ENCODE data around the gene WDR33. TPM values are rescaled to one million over a fixed set of nuclear protein-coding genes. Genes with fewer than 3 reads are reported as not detected.

The WDR33 gene
- total RNA-seq, 1 donor from 2014 or later, result 27.0 TPM

DNA sequence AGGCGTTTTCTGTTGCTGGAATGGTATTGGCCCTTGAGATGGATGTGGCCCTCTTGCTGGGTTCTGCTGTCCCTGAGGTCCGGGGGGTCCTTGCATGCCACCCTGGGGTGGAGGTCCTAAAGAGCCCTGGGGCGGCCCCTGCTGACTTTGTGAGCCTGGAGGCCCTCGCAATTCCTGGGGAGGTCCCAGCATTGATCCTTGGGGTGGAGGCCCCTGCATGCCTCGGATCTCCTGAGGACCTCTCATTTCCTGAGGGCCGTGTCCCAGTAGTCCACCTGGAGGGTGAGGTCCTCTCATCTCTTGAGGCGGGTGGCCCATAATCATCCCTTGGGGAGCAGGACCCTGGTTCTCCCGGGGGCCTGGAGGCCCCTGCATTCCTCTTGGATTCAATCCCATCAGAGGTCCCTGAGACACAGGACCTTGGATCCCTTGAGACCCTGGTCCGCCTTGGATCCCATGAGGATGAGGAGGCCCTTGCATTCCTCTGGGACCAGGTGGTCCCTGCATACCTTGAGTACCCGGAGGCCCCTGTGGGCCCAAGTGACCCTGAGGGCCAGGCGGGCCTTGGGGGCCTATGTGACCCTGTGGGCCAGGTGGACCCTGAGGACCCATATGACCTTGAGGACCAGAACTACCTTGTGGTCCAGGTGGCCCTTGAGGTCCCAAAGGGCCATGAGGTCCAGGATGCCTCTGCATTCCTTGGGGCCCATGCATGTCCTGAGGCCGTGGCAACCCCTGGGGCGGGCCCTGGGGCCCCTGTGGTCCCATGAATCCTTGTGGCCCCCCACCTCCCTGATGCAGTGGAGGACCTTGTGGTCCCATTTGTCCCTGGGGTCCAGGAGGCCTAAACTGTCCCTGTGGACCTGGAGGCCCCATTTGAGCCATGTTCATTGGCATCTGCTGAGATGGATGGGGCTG, 91.4 kb downstream of the WDR33 start:
- no peak for DNase-seq (ENCODE audit: low read depth, low spot score)

- no peak for DNase-seq (ENCODE audit: low read depth, low spot score)
These were observed 92.7 kb downstream of the WDR33 start for GRCh38 chr2:127718271-127718670.

DNA sequence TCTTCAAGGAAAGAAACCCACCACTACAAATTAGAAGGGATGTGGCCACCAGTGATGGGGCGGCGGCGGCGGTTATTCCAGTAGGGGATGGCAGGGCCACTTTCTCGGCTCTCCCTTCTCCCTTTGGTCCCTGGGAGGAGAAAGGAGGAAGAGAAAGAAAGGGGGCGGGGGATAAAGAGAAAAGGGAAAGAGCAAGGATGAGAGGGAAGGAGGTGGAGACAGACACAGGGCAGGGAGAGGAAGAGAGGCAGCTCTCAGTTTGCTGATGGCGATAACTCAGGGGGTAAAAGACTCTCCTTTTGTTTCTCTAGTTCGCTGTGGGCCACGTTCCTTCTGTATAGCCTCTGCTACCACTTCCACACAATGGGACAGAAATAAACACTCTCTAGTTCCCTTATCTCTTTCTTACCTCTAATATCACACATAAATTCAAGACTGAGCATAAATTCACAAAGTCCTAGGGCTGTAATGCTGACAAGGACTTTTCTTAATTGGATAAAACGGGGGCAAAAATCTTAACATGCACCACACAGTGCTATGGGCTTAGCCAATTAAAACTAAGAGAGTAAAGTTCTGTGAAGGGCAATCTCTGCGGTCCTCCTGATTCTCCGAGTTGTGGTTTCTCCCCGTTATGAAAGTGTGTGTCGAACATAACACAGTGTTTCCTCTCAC, 95.1 kb downstream of the WDR33 start:
- no peak for DNase-seq (ENCODE audit: low read depth, low spot score)

- no peak for DNase-seq (ENCODE audit: low read depth, low spot score)
These were observed 97.4 kb downstream of the WDR33 start for GRCh38 chr2:127713562-127713961.

GRCh38 chr2:127712999-127713398, 98.0 kb downstream of the WDR33 start:
- no peak for DNase-seq (ENCODE audit: low read depth, low spot score)

DNA sequence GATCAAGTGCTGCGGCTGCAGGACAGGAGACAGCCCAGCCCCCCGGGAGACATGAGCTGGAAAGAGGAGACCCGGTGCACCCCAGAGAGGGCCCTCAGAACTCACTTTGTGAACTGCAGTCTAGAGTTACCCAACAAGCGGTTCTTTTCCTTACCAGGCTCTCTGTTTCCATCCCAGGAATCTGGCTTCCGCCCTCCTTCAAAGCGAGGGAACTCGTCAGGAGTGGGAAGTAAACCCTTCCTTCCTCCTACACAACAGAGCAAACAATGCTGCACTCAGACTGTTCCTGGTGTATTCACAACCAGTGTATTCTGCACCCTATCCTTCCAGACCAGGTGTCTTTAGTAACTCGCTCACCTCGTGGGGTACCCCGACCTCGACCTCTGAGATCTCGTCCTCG, 101.6 kb downstream of the WDR33 start:
- no peak for DNase-seq (ENCODE audit: low read depth, low spot score)

- no peak for DNase-seq (ENCODE audit: low read depth, low spot score)
These were observed 102.9 kb downstream of the WDR33 start for GRCh38 chr2:127707890-127708648.

GRCh38 chr2:127706215-127706990, 104.6 kb downstream of the WDR33 start:
- no peak for DNase-seq (ENCODE audit: low read depth, low spot score)

DNA sequence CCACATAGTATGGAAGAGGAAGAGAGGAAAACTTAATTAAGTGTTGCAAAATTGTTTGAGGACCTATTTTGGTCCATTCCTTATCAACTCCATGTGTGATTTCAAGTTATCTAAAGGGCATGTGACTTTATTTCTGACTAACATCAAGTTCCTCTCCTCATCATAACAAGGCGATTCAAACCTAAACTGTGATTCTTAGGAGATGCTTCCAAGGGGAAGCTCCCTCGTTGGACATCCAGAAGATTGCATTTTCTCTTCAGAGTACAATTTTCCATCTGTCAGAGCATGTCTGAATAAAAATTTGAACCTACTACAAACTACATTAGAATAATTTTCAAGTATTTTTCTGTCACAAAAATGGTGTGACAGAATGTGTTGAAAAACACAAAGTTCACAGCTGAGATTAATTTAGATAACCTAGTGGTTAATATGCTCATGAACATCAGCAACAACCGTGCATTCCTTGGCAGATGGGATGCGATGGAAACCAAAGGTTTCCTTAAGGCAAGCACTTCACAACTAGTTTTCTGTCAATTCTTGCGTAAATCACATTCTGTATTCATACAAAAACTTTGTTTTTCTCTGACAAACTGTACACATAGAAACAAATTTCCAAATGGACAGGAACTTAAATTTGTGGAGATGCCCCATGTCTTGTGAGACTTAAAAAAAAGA, 105.4 kb downstream of the WDR33 start:
- DNase-seq (ENCODE audit: low read depth, low spot score), result no peak

GRCh38 chr2:127704641-127705390, 106.2 kb downstream of the WDR33 start:
- no peak for DNase-seq (ENCODE audit: low read depth, low spot score)

GRCh38 chr2:127703282-127703681, 107.7 kb downstream of the WDR33 start:
- DNase-seq (ENCODE audit: low read depth, low spot score), result no peak

- no peak for DNase-seq (ENCODE audit: low read depth, low spot score)
These were observed 108.5 kb downstream of the WDR33 start for GRCh38 chr2:127702395-127703009.

GRCh38 chr2:127701651-127702394, 109.1 kb downstream of the WDR33 start:
- peak; percentile 37 for DNase-seq (ENCODE audit: low read depth, low spot score)

DNA sequence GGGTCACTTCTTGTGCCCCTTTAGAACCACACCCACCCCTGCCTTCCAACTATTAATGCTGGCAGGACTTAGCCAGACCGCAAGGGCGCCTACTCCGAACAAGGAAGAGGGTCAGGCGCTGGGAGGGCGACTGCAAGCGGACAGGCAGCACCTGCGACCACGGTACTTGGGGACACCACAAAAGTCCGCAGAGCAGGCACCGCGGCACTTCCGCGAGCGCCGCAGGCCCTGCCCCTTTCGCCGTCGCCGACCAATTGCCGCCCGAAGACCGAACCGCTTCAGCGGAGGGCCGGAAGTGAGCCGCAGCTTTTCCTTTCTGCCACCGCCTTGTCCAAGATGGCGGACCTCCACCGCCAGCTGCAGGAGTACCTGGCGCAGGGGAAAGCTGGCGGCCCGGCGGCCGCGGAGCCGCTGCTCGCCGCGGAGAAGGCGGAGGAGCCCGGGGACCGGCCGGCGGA, 109.7 kb downstream of the WDR33 start, which contains the start of gene SFT2D3:
Gene SFT2D3, plus strand, starts transcription at position 305 of the 458 bp plus-strand sequence. Its CDS starts 32 bp downstream, at position 337.
- DNase-seq (ENCODE audit: low read depth, low spot score), result peak; percentile 72

GRCh38 chr2:127700527-127701192, 110.3 kb downstream of the WDR33 start:
- no peak for DNase-seq (ENCODE audit: low read depth, low spot score)

DNA sequence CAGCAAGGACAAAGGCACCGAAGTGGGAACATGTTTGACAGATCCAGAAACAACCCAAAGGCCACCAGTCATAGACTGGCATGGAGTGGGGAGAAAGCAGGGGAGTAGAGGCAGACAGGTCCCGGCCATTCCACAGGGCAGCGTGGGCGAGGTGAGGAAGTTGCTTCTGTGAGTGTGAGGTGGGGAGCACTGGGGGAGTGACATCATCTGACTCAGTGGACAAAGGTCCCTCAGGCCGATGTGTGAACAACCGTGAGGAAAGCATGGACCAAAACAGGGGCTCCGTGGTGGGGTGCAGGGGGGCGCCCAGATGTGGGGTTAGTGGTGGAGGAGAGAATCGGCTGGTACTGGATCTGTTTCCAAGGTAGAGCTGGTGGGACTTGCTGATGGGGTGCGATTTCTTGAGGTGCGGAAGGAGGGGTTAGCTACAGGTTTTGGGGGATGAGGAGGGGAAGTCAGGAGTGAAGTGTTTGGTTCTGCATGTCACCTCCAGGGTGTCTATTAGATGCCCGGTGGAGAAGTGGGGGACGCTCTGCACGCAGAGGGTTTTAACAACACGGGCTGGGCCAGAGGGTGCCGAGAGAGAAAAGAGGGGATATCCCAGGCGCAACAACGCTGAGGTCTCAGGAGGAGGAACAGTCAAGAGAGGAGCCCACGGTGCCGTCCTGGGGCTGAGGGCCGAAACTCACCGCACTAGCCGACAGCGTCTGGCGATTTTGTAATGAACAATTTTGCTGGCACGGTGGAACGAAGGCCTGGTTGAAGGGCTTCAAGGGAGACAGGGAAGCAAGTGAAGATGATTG, 112.2 kb downstream of the WDR33 start:
- no peak for DNase-seq (ENCODE audit: low read depth, low spot score)
